Measurements from ENCODE around the gene SOX4.

SOX4 gene

GRCh38 chr6:21556968-21557721 is 36.4 kb upstream of the SOX4 start:
- no peak for ATAC-seq
- TF ChIP-seq POU6F1 (CRISPR knock-in tag; IDR thresholded peaks at IDR 0.05; ENCODE audit: borderline replicate concordance, low read depth) (no peak), ISL1 (CRISPR knock-in tag; IDR thresholded peaks at IDR 0.05) (no peak), CSDC2 (CRISPR knock-in tag; IDR thresholded peaks at IDR 0.05) (no peak), TOX (CRISPR knock-in tag; IDR thresholded peaks at IDR 0.05; ENCODE audit: borderline replicate concordance) (no peak)

- no peak for TF ChIP-seq ARNTL (CRISPR knock-in tag; IDR thresholded peaks at IDR 0.05; ENCODE audit: borderline replicate concordance, low read depth)
- TF ChIP-seq PPARA (CRISPR knock-in tag; IDR thresholded peaks at IDR 0.05; ENCODE audit: borderline replicate concordance), result no peak
- TF ChIP-seq ZFP30 (CRISPR knock-in tag; IDR thresholded peaks at IDR 0.05), result no peak
- no peak for TF ChIP-seq ISL1 (CRISPR knock-in tag; IDR thresholded peaks at IDR 0.05)
- TF ChIP-seq ESRRG (CRISPR knock-in tag; IDR thresholded peaks at IDR 0.05), result no peak
- no peak for TF ChIP-seq CSRNP3 (CRISPR knock-in tag; IDR thresholded peaks at IDR 0.05)
- TF ChIP-seq ZC3H10 (CRISPR knock-in tag; IDR thresholded peaks at IDR 0.05), result no peak
- TF ChIP-seq GLIS3 (CRISPR knock-in tag; IDR thresholded peaks at IDR 0.05), result no peak
- no peak for TF ChIP-seq SNAI2 (CRISPR knock-in tag; IDR thresholded peaks at IDR 0.05)
- TF ChIP-seq CREB5 (CRISPR knock-in tag; IDR thresholded peaks at IDR 0.05; ENCODE audit: low read depth), result no peak
- TF ChIP-seq ZFP3 (CRISPR knock-in tag; IDR thresholded peaks at IDR 0.05), result no peak
- no peak for TF ChIP-seq TSHZ2 (CRISPR knock-in tag; IDR thresholded peaks at IDR 0.05)
- no peak for TF ChIP-seq TOX (CRISPR knock-in tag; IDR thresholded peaks at IDR 0.05; ENCODE audit: borderline replicate concordance)
- no peak for TF ChIP-seq ZNF8 (CRISPR knock-in tag; IDR thresholded peaks at IDR 0.05)
Observed at GRCh38 chr6:21559238-21559637, 34.3 kb upstream of the SOX4 start.

GRCh38 chr6:21560249-21560648 is 33.3 kb upstream of the SOX4 start:
- TF ChIP-seq TCF4 (CRISPR knock-in tag; IDR thresholded peaks at IDR 0.05; ENCODE audit: borderline replicate concordance) (no peak), RARB (CRISPR knock-in tag; IDR thresholded peaks at IDR 0.05) (no peak), ZC3H10 (CRISPR knock-in tag; IDR thresholded peaks at IDR 0.05) (no peak), PATZ1 (CRISPR knock-in tag; IDR thresholded peaks at IDR 0.05; ENCODE audit: borderline replicate concordance) (no peak)
- ATAC-seq, result no peak

More at GRCh38 chr6:21559238-21559637, 34.3 kb upstream of the SOX4 start:
- ATAC-seq, result no peak

GRCh38 chr6:21565431-21565830 is 28.1 kb upstream of the SOX4 start:
- ATAC-seq, result no peak
- TF ChIP-seq CSRNP3 (CRISPR knock-in tag; IDR thresholded peaks at IDR 0.05) (no peak), ISL1 (CRISPR knock-in tag; IDR thresholded peaks at IDR 0.05) (no peak), POU6F1 (CRISPR knock-in tag; IDR thresholded peaks at IDR 0.05; ENCODE audit: borderline replicate concordance, low read depth) (no peak), TOX (CRISPR knock-in tag; IDR thresholded peaks at IDR 0.05; ENCODE audit: borderline replicate concordance) (no peak), BACH2 (CRISPR knock-in tag; IDR thresholded peaks at IDR 0.05; ENCODE audit: borderline replicate concordance) (no peak), ZNF565 (CRISPR knock-in tag; conservative IDR thresholded peaks at IDR 0.05; ENCODE audit: low read depth) (no peak), ZFP30 (CRISPR knock-in tag; IDR thresholded peaks at IDR 0.05) (no peak), OSR1 (CRISPR knock-in tag; IDR thresholded peaks at IDR 0.05) (no peak), PPARA (CRISPR knock-in tag; IDR thresholded peaks at IDR 0.05; ENCODE audit: borderline replicate concordance) (no peak)
